Ascending aorta (tissue), 2 donors: ENCODE measurements around the gene CCDC180. TPM values are rescaled to one million over a fixed set of nuclear protein-coding genes. Genes with fewer than 3 reads are reported as not detected.
A peak's percentile ranks its signal among the peaks of the same experiment; 100 is the strongest.
"Not testable (repeated sequence)": the region's sequence is repeated elsewhere in the genome, so short reads cannot be mapped to it uniquely, and the experiment has no call there.

Experiments used
- DNase-seq, 2 donors: peaks; one replicate each; pipeline ENCODE4 v3.0.0-alpha.2; 2019; ENCODE audit warnings: low spot score in 2 of 2
- H3K27ac ChIP-seq, 2 donors: fragments of 200-600 bp; sonication (generic); one replicate each; pipeline ENCODE4 v1.5.1; 2016 to 2017; ENCODE audit warnings: mild to moderate bottlenecking in 1 of 2
- H3K27me3 ChIP-seq: fragments of 200-600 bp; sonication (generic); one replicate; pipeline ENCODE4 v1.5.1; 2017
- H3K36me3 ChIP-seq, 2 donors: fragments of 200-600 bp; sonication (generic); one replicate each; pipeline ENCODE4 v1.5.1; 2016
- H3K4me1 ChIP-seq, 2 donors: fragments of 200-600 bp; sonication (generic); one replicate each; pipeline ENCODE4 v1.5.1; 2016 to 2017; ENCODE audit warnings: mild to moderate bottlenecking in 1 of 2
- H3K4me3 ChIP-seq, 2 donors: fragments of 200-600 bp; sonication (generic); one replicate each; pipeline ENCODE4 v1.5.1; 2016 to 2017; ENCODE audit warnings: mild to moderate bottlenecking in 1 of 2
- H3K9me3 ChIP-seq, 2 donors: fragments of 200-600 bp; sonication (generic); one replicate each; pipeline ENCODE4 v1.5.1; 2016
- intact Hi-C: fragments of 100-400 bp; cut with DNase I; formaldehyde crosslinking; loops from one replicate; pipeline ENCODE4 v1.15.1; 2023
- total RNA-seq: library from RNA; depleted of rRNA; stranded (reverse); fragments of >200 nt; gene quantifications from one replicate; pipeline ENCODE4 v1.1.0, GENCODE V29; 2016
- TF ChIP-seq, protein P1 (sequence below), 3 experiments: fragments of 200-600 bp in 2 of 3; fragments of 450-650 bp in 1 of 3; sonication (generic) in 2 of 3; IDR thresholded peaks; one replicate each; pipeline ENCODE4 v1.5.1; 2016 to 2019; ENCODE audit warnings: antibody characterized with exemption in 3 of 3, mild to moderate bottlenecking in 1 of 3, moderate library complexity in 1 of 3

CCDC180 gene
- total RNA-seq: 4.8 TPM

DNA sequence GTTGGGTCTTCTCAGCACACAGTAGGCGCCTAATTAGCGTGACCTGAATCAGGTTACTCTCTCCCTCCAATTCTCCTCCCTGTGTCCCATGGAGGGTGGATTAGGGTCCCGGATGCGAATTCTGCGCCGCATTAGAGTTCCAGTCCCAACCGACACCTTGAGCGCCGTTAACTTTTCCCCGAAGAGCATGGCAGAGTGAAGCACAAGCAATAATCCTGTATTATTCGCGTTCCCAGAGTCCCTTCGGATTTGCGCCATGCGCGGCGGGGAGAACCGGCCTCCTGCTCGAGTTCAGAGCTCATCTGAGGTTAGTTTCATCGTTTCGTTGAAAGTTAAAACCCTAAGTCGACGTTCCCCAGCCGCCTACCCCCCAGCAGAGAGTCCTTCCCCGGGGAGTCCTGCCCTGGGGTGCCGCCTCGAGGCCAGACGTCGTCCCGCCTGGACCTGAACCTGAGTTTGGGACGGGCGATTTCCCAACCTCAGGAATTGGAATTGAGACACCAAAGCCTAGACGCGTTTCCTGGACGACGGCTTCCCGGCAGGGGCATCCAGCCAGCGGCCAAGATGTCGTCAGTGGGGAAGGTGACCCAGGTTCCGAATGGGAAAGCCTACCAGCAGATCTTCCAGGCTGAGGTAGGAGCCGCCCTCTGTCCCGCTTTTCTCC is at the start of gene CCDC180:
Gene CCDC180, plus strand, starts transcription at position 160 of the 664 bp plus-strand sequence. Its CDS starts 405 bp downstream, at position 565.
- no peaks in the 10 kb centered on the region for H3K9me3 ChIP-seq
- H3K27ac ChIP-seq: peak within 1 kb of the TSS in 1 of 2 donors; percentile 49
- H3K27me3 ChIP-seq: no peaks in the 10 kb centered on the region
- peaks cover 3 to 10% of the 10 kb centered on the region in 2 donors for H3K36me3 ChIP-seq
- H3K4me3 ChIP-seq: peak within 1 kb of the TSS; percentile 27 to 62
- DNase-seq: no peak
- TF ChIP-seq, protein P1, sequence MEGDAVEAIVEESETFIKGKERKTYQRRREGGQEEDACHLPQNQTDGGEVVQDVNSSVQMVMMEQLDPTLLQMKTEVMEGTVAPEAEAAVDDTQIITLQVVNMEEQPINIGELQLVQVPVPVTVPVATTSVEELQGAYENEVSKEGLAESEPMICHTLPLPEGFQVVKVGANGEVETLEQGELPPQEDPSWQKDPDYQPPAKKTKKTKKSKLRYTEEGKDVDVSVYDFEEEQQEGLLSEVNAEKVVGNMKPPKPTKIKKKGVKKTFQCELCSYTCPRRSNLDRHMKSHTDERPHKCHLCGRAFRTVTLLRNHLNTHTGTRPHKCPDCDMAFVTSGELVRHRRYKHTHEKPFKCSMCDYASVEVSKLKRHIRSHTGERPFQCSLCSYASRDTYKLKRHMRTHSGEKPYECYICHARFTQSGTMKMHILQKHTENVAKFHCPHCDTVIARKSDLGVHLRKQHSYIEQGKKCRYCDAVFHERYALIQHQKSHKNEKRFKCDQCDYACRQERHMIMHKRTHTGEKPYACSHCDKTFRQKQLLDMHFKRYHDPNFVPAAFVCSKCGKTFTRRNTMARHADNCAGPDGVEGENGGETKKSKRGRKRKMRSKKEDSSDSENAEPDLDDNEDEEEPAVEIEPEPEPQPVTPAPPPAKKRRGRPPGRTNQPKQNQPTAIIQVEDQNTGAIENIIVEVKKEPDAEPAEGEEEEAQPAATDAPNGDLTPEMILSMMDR (IDR thresholded peaks at IDR 0.05): peak in 1 of 3 experiments; percentile 12
- H3K4me1 ChIP-seq: peaks cover 0 to 4% of the 10 kb centered on the region in 2 donors
- intact Hi-C loops: no loop called here

DNA sequence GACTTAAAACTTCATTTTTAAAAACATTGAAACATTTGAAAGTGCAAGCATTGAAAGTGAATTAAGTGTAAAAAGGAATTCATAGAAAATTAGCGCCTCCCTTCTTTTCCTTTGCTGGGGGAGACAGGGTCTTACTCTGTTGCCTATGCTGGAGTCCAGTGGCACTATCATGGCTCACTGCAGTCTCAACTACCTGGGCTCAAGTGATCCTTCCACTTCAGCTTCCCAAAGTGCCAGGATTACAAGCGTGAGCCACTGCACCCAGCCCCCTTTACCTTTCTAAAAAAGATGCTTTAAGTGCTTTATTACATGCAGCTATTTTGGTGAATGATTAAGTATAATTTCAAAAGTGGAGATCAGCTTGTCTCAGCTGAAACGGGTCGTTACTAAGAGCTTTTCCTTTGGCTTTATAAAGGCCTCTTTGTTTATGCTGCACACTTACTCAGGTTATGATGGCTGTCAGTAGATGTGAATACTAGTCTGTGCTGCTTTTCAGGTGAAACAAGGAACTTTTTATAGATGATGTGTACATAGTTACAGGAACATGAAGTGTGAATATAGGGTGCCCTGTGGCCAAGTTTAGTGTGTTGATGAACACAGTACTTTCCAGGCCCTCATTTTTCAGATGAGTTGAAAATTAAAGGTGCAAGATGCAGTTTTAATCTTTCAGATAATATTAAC is 47.5 kb upstream of the CCDC180 start:
- H3K9me3 ChIP-seq, H3K4me1 ChIP-seq, H3K27ac ChIP-seq, H3K27me3 ChIP-seq, intact Hi-C loops, DNase-seq, H3K36me3 ChIP-seq, H3K4me3 ChIP-seq: not testable (repeated sequence)

DNA sequence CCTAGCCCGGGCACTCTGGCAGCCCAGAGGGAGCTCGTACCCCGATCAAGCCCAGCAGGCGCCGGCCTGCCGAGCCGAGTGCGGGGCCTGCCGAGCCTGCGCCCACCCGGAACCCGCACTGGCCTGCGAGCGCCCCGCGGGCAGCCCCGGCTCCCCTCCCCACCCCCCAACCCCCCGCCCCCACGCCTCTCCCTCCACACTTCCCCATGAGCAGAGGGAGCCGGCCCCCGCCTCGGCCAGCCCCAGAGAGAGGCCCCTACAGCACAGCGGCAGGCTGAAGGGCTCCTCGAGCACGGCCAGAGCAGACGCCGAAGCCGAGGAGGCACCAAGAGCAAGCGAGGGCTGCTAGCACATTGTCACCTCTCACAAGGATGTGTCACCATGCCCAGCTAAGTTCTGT is 36.2 kb upstream of the CCDC180 start:
- no peak overlapping the region for H3K27ac ChIP-seq
- TF ChIP-seq, protein P1 (IDR thresholded peaks at IDR 0.05): no peak
- no peaks in the 10 kb centered on the region for H3K9me3 ChIP-seq
- H3K36me3 ChIP-seq: no peaks in the 10 kb centered on the region
- no peak overlapping the region for H3K4me3 ChIP-seq
- no peak for DNase-seq
- H3K4me1 ChIP-seq: no peaks in the 10 kb centered on the region
- intact Hi-C loops: no loop called here
- no peaks in the 10 kb centered on the region for H3K27me3 ChIP-seq

DNA sequence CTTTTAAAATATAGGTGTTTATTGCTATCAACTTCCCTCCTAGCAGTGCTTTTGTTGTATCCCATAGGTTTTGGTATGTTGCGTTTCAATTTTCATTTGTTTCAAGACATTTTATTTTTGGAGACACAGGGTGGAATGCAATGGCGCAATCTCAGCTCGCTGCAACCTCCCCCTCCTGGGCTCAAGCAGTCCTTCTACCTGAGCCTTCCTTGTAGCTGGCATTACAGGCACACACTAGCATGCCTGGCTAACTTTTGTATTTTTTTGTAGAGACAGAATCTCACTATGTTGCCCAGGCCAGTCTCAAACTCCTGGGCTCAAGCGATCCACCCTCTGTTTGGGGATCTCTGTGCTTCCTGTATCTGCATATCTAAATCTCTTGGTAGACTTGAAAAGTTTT is 35.4 kb upstream of the CCDC180 start:
- no peaks in the 10 kb centered on the region for H3K36me3 ChIP-seq
- no peaks in the 10 kb centered on the region for H3K9me3 ChIP-seq
- H3K27ac ChIP-seq: no peak overlapping the region
- no peaks in the 10 kb centered on the region for H3K4me1 ChIP-seq
- H3K27me3 ChIP-seq: no peaks in the 10 kb centered on the region
- TF ChIP-seq, protein P1 (IDR thresholded peaks at IDR 0.05): no peak
- intact Hi-C loops: no loop called here
- DNase-seq: no peak
- H3K4me3 ChIP-seq: no peak overlapping the region

DNA sequence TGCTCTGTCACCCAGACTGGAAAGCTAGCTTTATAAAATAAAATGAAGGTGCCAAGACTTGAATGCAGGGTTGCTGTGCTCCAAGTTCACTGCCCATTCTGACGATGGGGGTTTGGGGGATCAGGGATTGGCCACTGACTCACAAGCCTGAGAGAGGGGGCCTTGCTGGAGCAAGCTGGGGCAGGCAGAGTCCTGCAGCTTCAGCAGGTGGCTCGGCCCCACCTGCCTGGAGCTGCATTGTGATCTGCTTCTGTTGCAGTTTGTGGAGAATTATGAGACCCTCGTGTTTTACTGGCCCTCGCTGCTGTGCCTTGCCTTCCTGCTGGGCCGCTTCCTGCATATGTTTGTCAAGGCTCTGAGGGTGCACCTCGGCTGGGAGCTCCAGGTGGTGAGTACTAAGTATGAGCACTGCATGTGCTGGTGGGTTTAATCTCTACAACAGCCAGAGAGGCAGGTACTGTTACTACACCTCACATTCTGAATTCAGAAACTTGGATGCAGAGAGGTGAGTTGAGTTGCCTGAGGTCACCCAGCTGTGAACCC is 31.1 kb upstream of the CCDC180 start:
- H3K36me3 ChIP-seq: peaks cover 27 to 28% of the 10 kb centered on the region in 2 donors

More for the DNA sequence above, 31.1 kb upstream of the CCDC180 start:
- Histone ChIP-seq H3K27ac (no peak overlapping the region), H3K4me3 (no peak overlapping the region), H3K27me3 (no peaks in the 10 kb centered on the region), H3K4me1 (no peaks in the 10 kb centered on the region), H3K9me3 (no peaks in the 10 kb centered on the region)
- intact Hi-C loops: no loop called here
- no peak for DNase-seq
- TF ChIP-seq, protein P1 (IDR thresholded peaks at IDR 0.05): no peak
